Measurements from ENCODE around the gene BATF3. TPM values are rescaled to one million over a fixed set of nuclear protein-coding genes. Genes with fewer than 3 reads are reported as not detected.

Gene BATF3
- total and polyA plus RNA-seq, 9 of the 15 experiments (the other 6 are each of a cell fraction or from before 2014, with no cell fraction given): 0.40 to 3.8 (median 2.0) TPM

- Histone ChIP-seq H3K9me3 (replicated peaks; ENCODE audit: control insufficient read depth, insufficient read depth, low read depth, low read length) (no peaks in the 10 kb centered on the region), H3K9me1 (ENCODE audit: control insufficient read depth, insufficient read depth, low read length) (no peaks in the 10 kb centered on the region), H3K4me3 (no peak overlapping the region), H3K4me2 (ENCODE audit: insufficient read depth, low read length) (0 out of 2 replicates have a peak overlapping the region, but pooled peaks have one; percentile 14), H3K4me1 (replicated peaks in 1 of 2; ENCODE audit: control insufficient read depth in 2 of 2, insufficient read depth in 2 of 2, low read length in 2 of 2) (peaks cover 0 to 19% of the 10 kb centered on the region in 2 experiments; a peak in 3 of 5 replicates), H2AFZ (ENCODE audit: low read depth, low read length) (0 out of 2 replicates have a peak overlapping the region, but pooled peaks have one; percentile 10), H4K20me1 (replicated peaks; ENCODE audit: control insufficient read depth, insufficient read depth, low read length) (no peaks in the 10 kb centered on the region), H3K79me2 (ENCODE audit: control insufficient read depth, insufficient read depth, low read length) (no peaks in the 10 kb centered on the region), H3K27ac (ENCODE audit: extremely low read depth, low read depth, low read length) (no peak overlapping the region), H3K27me3 (ENCODE audit: control insufficient read depth in 2 of 2, insufficient read depth in 2 of 2, low read length in 2 of 2) (peaks cover 28 to 40% of the 10 kb centered on the region in 2 experiments), H3K9ac (ENCODE audit: insufficient read depth in 1 of 2, low read depth in 2 of 2, low read length in 2 of 2) (no peak overlapping the region), H3K36me3 (ENCODE audit: control insufficient read depth, insufficient read depth, low read length) (no peaks in the 10 kb centered on the region)
- DNase-seq (ENCODE audit: extremely low read depth in 1 of 4, low spot score in 3 of 4) (no peak), ATAC-seq (peak; percentile 74), FAIRE-seq (no peak)
- WGBS (ENCODE audit: insufficient coverage, low coverage, missing lambda C conversion rate): 26% methylated on average over 7 of the region's 7 CpGs
- in situ Hi-C loops (cut with MboI) (no loop called here), intact Hi-C loops (cut with micrococcal nuclease) (no loop called here)
- ChIA-PET POLR2A (no interaction called here), CTCF (ENCODE audit: low intra/inter-chr PET ratio) (no interaction called here)
- no TSS peak for BruUV-seq (replicated peaks)
- peak; percentile 61 for TF ChIP-seq ZNF239 (CRISPR knock-in tag; IDR thresholded peaks at IDR 0.05)
- TF ChIP-seq ZNF407 (IDR thresholded peaks at IDR 0.05; ENCODE audit: low read depth): no peak
- TF ChIP-seq L3MBTL2 (IDR thresholded peaks at IDR 0.05): peak; percentile 69
- TF ChIP-seq RUNX1 (IDR thresholded peaks at IDR 0.05; ENCODE audit: low read depth): no peak
- TF ChIP-seq CXXC5 (CRISPR knock-in tag; IDR thresholded peaks at IDR 0.05): peak; percentile 40; the same call in 1 of the 2 replicates
- no peak for TF ChIP-seq MED1 (CRISPR knock-in tag; IDR thresholded peaks at IDR 0.05; ENCODE audit: borderline replicate concordance)
- TF ChIP-seq ZBTB5 (IDR thresholded peaks at IDR 0.05): no peak
- no peak for TF ChIP-seq ZNF76 (CRISPR knock-in tag; IDR thresholded peaks at IDR 0.05; ENCODE audit: borderline replicate concordance)
- peak; percentile 66 for TF ChIP-seq RBFOX2 (IDR thresholded peaks at IDR 0.05; ENCODE audit: low read depth, low read length)
- TF ChIP-seq ZNF274 (IDR thresholded peaks at IDR 0.05; ENCODE audit: borderline replicate concordance, low read depth, low read length): no peak
- no peak for TF ChIP-seq ETS2 (tag; IDR thresholded peaks at IDR 0.05; ENCODE audit: borderline replicate concordance, poor library complexity, severe bottlenecking)
- TF ChIP-seq MAFF (IDR thresholded peaks at IDR 0.05; ENCODE audit: low read length): no peak
- TF ChIP-seq PHTF2 (CRISPR knock-in tag; IDR thresholded peaks at IDR 0.05): no peak
- TF ChIP-seq ZNF146 (CRISPR knock-in tag; IDR thresholded peaks at IDR 0.05; ENCODE audit: unreplicated experiment): no peak
- TF ChIP-seq ZNF134 (CRISPR knock-in tag; conservative IDR thresholded peaks at IDR 0.05): no peak
Observed at GRCh38 chr1:212683357-212683722, 16.3 kb downstream of the BATF3 start.
